PC-3 (cell line): ENCODE data around the gene MYO1H. TPM values are rescaled to one million over a fixed set of nuclear protein-coding genes. Genes with fewer than 3 reads are reported as not detected.

Source experiments
- ATAC-seq: fragments of 200-7000 bp; cut with Tn5 transposase; 2 replicates; pipeline ENCODE4 v1.9.1; 2020; ENCODE audit warnings: mild to moderate bottlenecking, moderate library complexity
- BruUV-seq: library from RNA; stranded (reverse); fragments of 400-500 nt; replicated peaks from 2 replicates; lab custom pipeline; 2021; lab: Mats Ljungman, UMichigan
- CTCF ChIA-PET: fragments of 300-600 bp; sonication (Branson Sonifier 250); formaldehyde crosslinking; loops from one replicate; lab custom pipeline; 2022; ENCODE audit warnings: antibody characterized with exemption; lab: Charles Lee
- POLR2A ChIA-PET: fragments of 300-600 bp; sonication (Branson Sonifier 250); formaldehyde crosslinking; loops from one replicate; lab custom pipeline; 2022; ENCODE audit warnings: antibody characterized with exemption; ENCODE audit not compliant: unreplicated experiment; lab: Charles Lee
- DNase-seq: peaks from one replicate; pipeline ENCODE4 v3.0.0-alpha.2; 2015
- H2AFZ ChIP-seq: fragments of 300-600 bp; sonication (generic); 2 replicates; pipeline ENCODE4 v1.6.0; 2016; ENCODE audit warnings: antibody characterized with exemption, low read length
- H3F3A ChIP-seq: fragments of 300-600 bp; sonication (generic); one replicate; pipeline ENCODE4 v1.6.0; 2017; ENCODE audit warnings: antibody characterized with exemption, low read length, control low read depth, mild to moderate bottlenecking; ENCODE audit not compliant: unreplicated experiment
- H3K27ac ChIP-seq: fragments of 300-600 bp; sonication (generic); 2 replicates; pipeline ENCODE4 v1.5.1; 2016; ENCODE audit warnings: mild to moderate bottlenecking, low read length
- H3K27me3 ChIP-seq: fragments of 300-600 bp; sonication (generic); 2 replicates; pipeline ENCODE4 v1.6.1; 2016; ENCODE audit warnings: low read length, mixed read lengths
- H3K36me3 ChIP-seq: fragments of 300-600 bp; sonication (generic); 2 replicates; pipeline ENCODE4 v1.6.1; 2016; ENCODE audit warnings: low read depth, mixed run types, low read length, mixed read lengths
- H3K4me1 ChIP-seq: fragments of 300-600 bp; sonication (generic); 2 replicates; pipeline ENCODE4 v1.5.1; 2016; ENCODE audit warnings: low read length; ENCODE audit not compliant: insufficient read depth
- H3K4me2 ChIP-seq: fragments of 300-600 bp; sonication (generic); 2 replicates; pipeline ENCODE4 v1.6.0; 2016; ENCODE audit warnings: low read length
- H3K4me3 ChIP-seq: fragments of 300-600 bp; sonication (generic); 2 replicates; pipeline ENCODE4 v1.5.1; 2016; ENCODE audit warnings: mild to moderate bottlenecking, low read length, mixed read lengths
- H3K79me2 ChIP-seq: fragments of 300-600 bp; sonication (generic); 2 replicates; pipeline ENCODE4 v1.6.1; 2017; ENCODE audit warnings: low read length, mixed read lengths
- H3K9ac ChIP-seq: fragments of 300-600 bp; sonication (generic); 2 replicates; pipeline ENCODE4 v1.6.0; 2016; ENCODE audit warnings: mild to moderate bottlenecking, low read length
- H3K9me2 ChIP-seq: fragments of 300-600 bp; sonication (generic); replicated peaks from 2 replicates; pipeline ENCODE4 v1.6.1; 2016; ENCODE audit warnings: mixed run types, low read length, mixed read lengths
- H3K9me3 ChIP-seq: fragments of 300-600 bp; sonication (generic); 2 replicates; pipeline ENCODE4 v1.6.1; 2016; ENCODE audit warnings: low read length, mixed read lengths
- H4K20me1 ChIP-seq: fragments of 300-600 bp; sonication (generic); 2 replicates; pipeline ENCODE4 v1.6.1; 2016; ENCODE audit warnings: low read length, mixed read lengths
- EZH2 ChIP-seq: fragments of 300-600 bp; sonication (generic); IDR thresholded peaks from one replicate; pipeline ENCODE4 v1.6.1; 2017; ENCODE audit warnings: antibody characterized with exemption, mild to moderate bottlenecking, low read length; ENCODE audit not compliant: unreplicated experiment
- EZH2phosphoT487 ChIP-seq: fragments of 300-600 bp; sonication (generic); IDR thresholded peaks from 2 replicates; pipeline ENCODE4 v1.6.1; 2018; ENCODE audit warnings: mild to moderate bottlenecking, antibody characterized with exemption, low read length, borderline replicate concordance
- intact Hi-C: fragments of 100-400 bp; cut with micrococcal nuclease; formaldehyde crosslinking; loops from 2 replicates; pipeline ENCODE4 v1.9.0; 2023
- total RNA-seq: library from RNA; depleted of rRNA; stranded (reverse); fragments of >200 nt; gene quantifications from 2 replicates; pipeline ENCODE4 v1.2.3, GENCODE V29; 2014
- TF ChIP-seq, protein P1 (sequence below): fragments of 300-600 bp; sonication (generic); conservative IDR thresholded peaks from 2 replicates; pipeline ENCODE4 v1.5.1; 2017; ENCODE audit warnings: antibody characterized with exemption, low read depth, mild to moderate bottlenecking, low read length

The MYO1H gene
- total RNA-seq, 1 experiment from 2014 or later = not detected

DNA sequence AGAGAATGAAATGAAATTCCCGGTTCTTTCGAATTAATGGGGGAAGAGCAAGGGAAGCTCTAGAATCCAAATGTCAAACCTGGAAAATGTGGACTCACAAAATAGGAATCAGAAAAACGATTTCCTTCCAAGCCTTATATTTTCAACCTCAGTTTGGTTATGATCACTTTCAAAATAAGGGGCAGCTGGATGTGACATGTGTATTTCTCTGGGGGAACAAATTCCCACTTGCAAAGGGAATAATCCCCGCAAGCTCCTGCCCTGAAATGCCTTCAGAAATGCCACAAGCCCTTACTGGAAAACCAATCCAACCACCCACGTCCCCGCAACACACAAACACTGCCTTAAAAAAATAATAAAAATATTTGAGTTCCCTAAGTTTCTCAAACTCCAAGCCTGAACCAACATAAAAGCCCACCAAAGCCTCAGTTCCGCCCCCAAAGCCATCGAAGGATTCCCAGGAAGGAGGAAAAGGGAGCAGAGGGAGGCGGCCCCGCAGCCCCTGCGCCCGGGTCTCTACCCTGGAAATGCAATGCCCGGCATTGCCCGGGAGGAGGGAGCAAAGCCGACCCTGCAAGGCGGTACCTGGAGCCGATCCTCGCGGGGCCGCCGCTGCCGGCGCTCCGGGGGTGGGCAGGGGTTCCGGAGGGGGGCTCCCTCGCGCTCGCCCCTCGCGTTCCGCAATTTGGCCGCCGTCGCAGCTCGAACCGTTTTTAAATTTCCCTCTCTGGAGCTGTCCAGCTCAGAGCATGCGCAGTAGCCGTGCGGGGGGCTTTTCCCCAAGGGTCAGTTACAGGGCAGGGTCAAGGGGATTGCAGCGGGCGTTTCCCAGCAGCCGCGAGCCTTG, 38.9 kb upstream of the MYO1H start, which contains the start of gene FOXN4:
TSS of gene FOXN4 (minus strand) at position 751 of the 847 bp plus-strand sequence. CDS start 963 bp downstream, outside the sequence.
- ATAC-seq (no peak), DNase-seq (no peak)
- peak within 1 kb of the TSS; percentile 77 for H3K4me2 ChIP-seq
- H3K4me3 ChIP-seq = peak within 1 kb of the TSS; percentile 48
- no peak for TF ChIP-seq EZH2
- TF ChIP-seq, protein P1, sequence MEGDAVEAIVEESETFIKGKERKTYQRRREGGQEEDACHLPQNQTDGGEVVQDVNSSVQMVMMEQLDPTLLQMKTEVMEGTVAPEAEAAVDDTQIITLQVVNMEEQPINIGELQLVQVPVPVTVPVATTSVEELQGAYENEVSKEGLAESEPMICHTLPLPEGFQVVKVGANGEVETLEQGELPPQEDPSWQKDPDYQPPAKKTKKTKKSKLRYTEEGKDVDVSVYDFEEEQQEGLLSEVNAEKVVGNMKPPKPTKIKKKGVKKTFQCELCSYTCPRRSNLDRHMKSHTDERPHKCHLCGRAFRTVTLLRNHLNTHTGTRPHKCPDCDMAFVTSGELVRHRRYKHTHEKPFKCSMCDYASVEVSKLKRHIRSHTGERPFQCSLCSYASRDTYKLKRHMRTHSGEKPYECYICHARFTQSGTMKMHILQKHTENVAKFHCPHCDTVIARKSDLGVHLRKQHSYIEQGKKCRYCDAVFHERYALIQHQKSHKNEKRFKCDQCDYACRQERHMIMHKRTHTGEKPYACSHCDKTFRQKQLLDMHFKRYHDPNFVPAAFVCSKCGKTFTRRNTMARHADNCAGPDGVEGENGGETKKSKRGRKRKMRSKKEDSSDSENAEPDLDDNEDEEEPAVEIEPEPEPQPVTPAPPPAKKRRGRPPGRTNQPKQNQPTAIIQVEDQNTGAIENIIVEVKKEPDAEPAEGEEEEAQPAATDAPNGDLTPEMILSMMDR = no peak
- peak; percentile 59; the same call in 1 of the 2 replicates for TF ChIP-seq EZH2phosphoT487
- BruUV-seq = no TSS peak
- H3K27me3 ChIP-seq = peaks cover 92% of the 10 kb centered on the region
- intact Hi-C loops = no loop called here
- H3K9me3 ChIP-seq = no peaks in the 10 kb centered on the region
- H3K4me1 ChIP-seq = peaks cover 4% of the 10 kb centered on the region; the same call in 1 of the 2 replicates
- POLR2A ChIA-PET = no interaction called here
- 0 out of 2 replicates have a peak within 1 kb of the TSS, but pooled peaks have one; percentile 28 for H2AFZ ChIP-seq
- no peaks in the 10 kb centered on the region for H3F3A ChIP-seq
- no peaks in the 10 kb centered on the region for H4K20me1 ChIP-seq
- H3K36me3 ChIP-seq = no peaks in the 10 kb centered on the region
- H3K9me2 ChIP-seq = no peaks in the 10 kb centered on the region
- CTCF ChIA-PET = no interaction called here
- H3K9ac ChIP-seq = no peak within 1 kb of the TSS
- H3K27ac ChIP-seq = no peak within 1 kb of the TSS
- no peaks in the 10 kb centered on the region for H3K79me2 ChIP-seq

DNA sequence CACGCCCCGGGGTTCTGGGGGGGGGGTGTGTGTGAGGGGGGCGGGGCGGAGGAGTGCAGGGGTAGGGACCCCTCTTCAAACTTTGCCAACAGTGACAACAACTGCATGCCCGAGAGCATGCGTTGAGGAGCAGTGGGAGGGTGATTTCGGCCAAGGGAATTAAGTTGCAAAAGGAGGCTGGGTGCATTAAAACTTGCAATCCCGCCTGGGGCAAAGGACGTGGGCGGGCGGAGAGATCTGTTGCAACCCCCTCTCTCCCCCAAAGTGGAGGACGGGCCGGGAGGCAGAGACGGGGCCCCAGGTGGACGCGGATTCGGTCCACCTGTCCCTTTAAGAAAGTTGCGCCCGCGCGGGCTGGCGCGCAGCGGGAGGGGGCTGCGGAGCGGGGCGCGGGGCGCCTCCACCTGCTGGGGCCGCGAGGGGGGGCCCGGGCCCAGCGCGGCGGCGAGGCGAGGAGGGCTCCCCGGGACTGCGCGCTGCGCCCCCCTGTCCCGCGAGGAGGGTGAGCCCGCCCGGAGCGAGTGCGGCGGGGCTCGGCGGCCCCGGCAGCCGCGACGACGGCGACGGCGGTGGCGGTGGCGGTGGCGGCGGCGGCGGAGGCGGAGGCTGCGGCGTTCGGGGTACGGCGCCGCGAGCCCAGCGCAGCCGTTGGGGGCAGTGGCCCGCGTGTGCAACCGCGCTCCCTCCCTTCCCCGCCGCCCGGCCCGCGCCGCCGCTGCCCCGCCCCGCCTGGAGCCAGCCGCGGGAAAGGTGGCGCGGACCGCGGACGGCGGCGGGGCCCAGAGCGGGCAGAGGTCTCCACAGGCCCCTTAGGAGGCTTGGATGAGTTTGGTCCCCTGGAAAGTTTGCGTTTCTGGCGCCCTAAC, 38.1 kb upstream of the MYO1H start:
- H3K9me2 ChIP-seq = no peaks in the 10 kb centered on the region
- no peak overlapping the region for H3K27ac ChIP-seq
- H3K4me2 ChIP-seq = peak overlapping the region; percentile 77
- POLR2A ChIA-PET = no interaction called here
- CTCF ChIA-PET = no interaction called here
- H3K9me3 ChIP-seq = no peaks in the 10 kb centered on the region
- peak overlapping the region; percentile 48 for H3K4me3 ChIP-seq
- ATAC-seq (peak; percentile 35), DNase-seq (no peak)
- TF ChIP-seq EZH2phosphoT487 (no peak), EZH2 (no peak)
- TF ChIP-seq, protein P1 = no peak
- no peaks in the 10 kb centered on the region for H3K36me3 ChIP-seq
- H3K79me2 ChIP-seq = no peaks in the 10 kb centered on the region
- peaks cover 95% of the 10 kb centered on the region for H3K27me3 ChIP-seq
- H3K9ac ChIP-seq = no peak overlapping the region
- peaks cover 4% of the 10 kb centered on the region; the same call in 1 of the 2 replicates for H3K4me1 ChIP-seq
- H2AFZ ChIP-seq = 0 out of 2 replicates have a peak overlapping the region, but pooled peaks have one; percentile 28
- no peaks in the 10 kb centered on the region for H4K20me1 ChIP-seq
- H3F3A ChIP-seq = no peaks in the 10 kb centered on the region
- intact Hi-C loops = loop anchor here (5.0 kb wide), 1 partner anchor 53 kb away; no protein-coding TSS in a partner anchor
- BruUV-seq = no TSS peak
